GM23338 (cell line): ENCODE results near the gene ZNF681. TPM values are rescaled to one million over a fixed set of nuclear protein-coding genes. Genes with fewer than 3 reads are reported as not detected.

Experiments used
- ATAC-seq: fragments of 200-7000 bp; cut with Tn5 transposase; 3 replicates; pipeline ENCODE4 v1.9.1; 2020
- DNase-seq: peaks from one replicate; pipeline ENCODE4 v3.0.0-alpha.2; 2015; ENCODE audit warnings: low spot score
- H2AFZ ChIP-seq: fragments of 200-600 bp; sonication (generic); 2 replicates; pipeline ENCODE4 v1.8.0; 2016; ENCODE audit warnings: antibody characterized with exemption, mild to moderate bottlenecking, moderate library complexity
- H3F3A ChIP-seq: fragments of 200-600 bp; sonication (generic); replicated peaks from 2 replicates; pipeline ENCODE4 v1.8.0; 2017; ENCODE audit warnings: antibody characterized with exemption, mixed run types, low read depth
- H3K27ac ChIP-seq: fragments of 200-600 bp; sonication (generic); 2 replicates; pipeline ENCODE4 v1.6.1; 2016; ENCODE audit warnings: low read depth
- H3K27me3 ChIP-seq: fragments of 200-600 bp; sonication (generic); 2 replicates; pipeline ENCODE4 v1.8.0; 2016; ENCODE audit warnings: mild to moderate bottlenecking, mixed run types, moderate library complexity; ENCODE audit not compliant: insufficient read depth
- H3K36me3 ChIP-seq: fragments of 200-600 bp; sonication (generic); 2 replicates; pipeline ENCODE4 v1.8.0; 2016; ENCODE audit warnings: mild to moderate bottlenecking; ENCODE audit not compliant: insufficient read depth
- H3K4me1 ChIP-seq: fragments of 200-600 bp; sonication (generic); 2 replicates; pipeline ENCODE4 v1.8.0; 2016; ENCODE audit warnings: mild to moderate bottlenecking, moderate library complexity; ENCODE audit not compliant: insufficient read depth
- H3K4me2 ChIP-seq: fragments of 200-600 bp; sonication (generic); 2 replicates; pipeline ENCODE4 v1.7.1; 2017; ENCODE audit warnings: mixed run types
- H3K4me3 ChIP-seq: fragments of 200-600 bp; sonication (generic); 2 replicates; pipeline ENCODE4 v1.6.1; 2016; ENCODE audit warnings: mixed run types
- H3K79me2 ChIP-seq: fragments of 200-600 bp; sonication (generic); replicated peaks from 2 replicates; pipeline ENCODE4 v1.8.0; 2017; ENCODE audit warnings: mild to moderate bottlenecking; ENCODE audit not compliant: insufficient read depth
- H3K9me2 ChIP-seq: fragments of 200-600 bp; sonication (generic); 2 replicates; pipeline ENCODE4 v1.8.0; 2017; ENCODE audit not compliant: insufficient read depth
- H4K20me1 ChIP-seq: fragments of 200-600 bp; sonication (generic); replicated peaks from 2 replicates; pipeline ENCODE4 v1.8.0; 2017; ENCODE audit warnings: mild to moderate bottlenecking; ENCODE audit not compliant: insufficient read depth
- H3K27ac Mint-ChIP-seq: 2 replicates; pipeline ENCODE4 v1.8.0; 2020; ENCODE audit warnings: inconsistent platforms, mild to moderate bottlenecking, moderate library complexity, mixed read lengths
- H3K27me3 Mint-ChIP-seq: 3 replicates; pipeline ENCODE4 v1.8.0; 2022; ENCODE audit warnings: low read depth, mild to moderate bottlenecking, moderate library complexity, mixed read lengths, inconsistent platforms; ENCODE audit not compliant: insufficient read depth, poor library complexity
- H3K36me3 Mint-ChIP-seq: 3 replicates; pipeline ENCODE4 v1.8.0; 2021; ENCODE audit warnings: low read depth, mild to moderate bottlenecking, inconsistent platforms, moderate library complexity, mixed read lengths
- H3K4me1 Mint-ChIP-seq: 3 replicates; pipeline ENCODE4 v1.8.0; 2020; ENCODE audit warnings: mild to moderate bottlenecking, inconsistent platforms, mixed read lengths
- H3K4me3 Mint-ChIP-seq: 3 replicates; pipeline ENCODE4 v1.8.0; 2021; ENCODE audit warnings: moderate library complexity, mild to moderate bottlenecking, inconsistent platforms, mixed read lengths
- H3K9me3 Mint-ChIP-seq: 3 replicates; pipeline ENCODE4 v1.8.0; 2020; ENCODE audit warnings: moderate library complexity, mild to moderate bottlenecking, inconsistent platforms, mixed read lengths
- EZH2 ChIP-seq: fragments of 200-600 bp; sonication (generic); IDR thresholded peaks from one replicate; pipeline ENCODE4 v1.8.0; 2017; ENCODE audit warnings: antibody characterized with exemption, mild to moderate bottlenecking, low read depth; ENCODE audit not compliant: unreplicated experiment
- POLR2AphosphoS5 ChIP-seq: IDR thresholded peaks from 2 replicates; pipeline ENCODE4 v1.6.1; 2016; ENCODE audit warnings: antibody characterized with exemption, low read depth
- long read RNA-seq: library from polyadenylated mRNA; unstranded; transcript quantifications from one replicate; pipeline ENCODE4 v2.0.0, GENCODE V29; 2020; ENCODE audit not compliant: unreplicated experiment
- polyA plus RNA-seq: library from polyadenylated mRNA; unstranded; fragments of >200 nt; fragmentation: Nextera tagmentation; extraction: Ambion mirVana; gene quantifications from 2 replicates; pipeline ENCODE4 v1.2.1, GENCODE V29; 2016
- total RNA-seq: library from RNA; depleted of rRNA; stranded (reverse); fragments of >200 nt; shearing (Covaris generic); gene quantifications from 2 replicates; pipeline ENCODE4 v1.2.3, GENCODE V29; 2014; rRNA removed
- TF ChIP-seq, protein P1 (sequence below): IDR thresholded peaks from one replicate; pipeline ENCODE4 v1.6.1; 2018; ENCODE audit warnings: antibody characterized with exemption; ENCODE audit not compliant: unreplicated experiment
- TF ChIP-seq, protein P2 (sequence below): fragments of 250-450 bp; sonication (Bioruptor Pico); IDR thresholded peaks from 2 replicates; pipeline ENCODE4 v1.5.0; 2020; ENCODE audit warnings: mild to moderate bottlenecking, moderate library complexity

Gene ZNF681
- total RNA-seq, result 16.8 and 25.1 TPM in 2 replicates
- 8.4 and 9.4 TPM in 2 replicates for polyA plus RNA-seq
- long read RNA-seq, full-length matches to known transcripts, result 1 of 7 reads
- long read RNA-seq, partial matches to known transcripts, result 1 of 7 reads
- long read RNA-seq, other reads (novel, unspliced or antisense), result 5 of 7 reads

DNA sequence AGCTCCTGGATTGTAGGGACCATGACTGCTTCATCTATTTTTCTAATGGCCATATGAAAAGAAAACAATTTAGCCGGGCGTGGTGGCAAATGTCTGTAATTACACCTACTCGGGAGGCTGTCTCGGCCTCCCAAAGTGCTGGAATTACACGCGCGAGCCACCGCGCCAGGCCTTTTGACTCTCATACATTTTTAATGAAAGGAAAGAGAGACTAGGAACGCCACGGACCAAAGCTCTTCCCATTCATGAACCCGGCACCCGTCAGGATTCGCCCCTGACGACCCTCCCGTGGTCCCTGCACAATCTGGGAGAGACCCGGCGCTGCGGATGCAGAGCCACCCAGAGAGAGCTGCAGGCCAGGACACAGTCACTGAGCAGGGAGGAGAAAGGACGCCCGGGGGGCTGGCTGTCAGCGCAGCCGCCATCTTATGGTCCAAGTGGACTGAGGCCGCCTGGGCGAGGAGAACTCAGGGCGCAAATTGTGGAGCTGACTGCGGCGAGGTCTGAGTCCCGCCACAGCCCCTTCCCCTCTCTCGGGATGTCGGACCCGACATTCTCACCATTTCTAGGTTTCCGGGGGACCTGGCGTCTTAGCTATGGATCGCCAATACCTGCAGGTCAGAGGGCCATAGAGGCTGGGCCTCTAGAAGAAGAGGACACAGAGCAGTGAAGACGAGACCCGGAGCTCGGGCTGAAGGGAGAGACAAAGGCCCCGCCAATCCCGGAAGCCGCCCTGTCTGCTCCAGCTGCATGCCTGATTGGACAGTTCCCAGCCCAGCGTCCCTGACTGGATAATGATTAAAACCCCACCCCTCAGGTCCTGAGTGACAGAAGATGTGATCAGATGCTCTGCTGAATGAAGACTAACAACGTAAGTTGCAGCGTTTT lies at the start of gene ZNF681:
ZNF681 (minus strand) TSS at position 705 of the 888 bp plus-strand sequence; CDS start at position 563, 142 bp downstream.
- TF ChIP-seq POLR2AphosphoS5 (peak; percentile 89), EZH2 (no peak)
- TF ChIP-seq, protein P1, sequence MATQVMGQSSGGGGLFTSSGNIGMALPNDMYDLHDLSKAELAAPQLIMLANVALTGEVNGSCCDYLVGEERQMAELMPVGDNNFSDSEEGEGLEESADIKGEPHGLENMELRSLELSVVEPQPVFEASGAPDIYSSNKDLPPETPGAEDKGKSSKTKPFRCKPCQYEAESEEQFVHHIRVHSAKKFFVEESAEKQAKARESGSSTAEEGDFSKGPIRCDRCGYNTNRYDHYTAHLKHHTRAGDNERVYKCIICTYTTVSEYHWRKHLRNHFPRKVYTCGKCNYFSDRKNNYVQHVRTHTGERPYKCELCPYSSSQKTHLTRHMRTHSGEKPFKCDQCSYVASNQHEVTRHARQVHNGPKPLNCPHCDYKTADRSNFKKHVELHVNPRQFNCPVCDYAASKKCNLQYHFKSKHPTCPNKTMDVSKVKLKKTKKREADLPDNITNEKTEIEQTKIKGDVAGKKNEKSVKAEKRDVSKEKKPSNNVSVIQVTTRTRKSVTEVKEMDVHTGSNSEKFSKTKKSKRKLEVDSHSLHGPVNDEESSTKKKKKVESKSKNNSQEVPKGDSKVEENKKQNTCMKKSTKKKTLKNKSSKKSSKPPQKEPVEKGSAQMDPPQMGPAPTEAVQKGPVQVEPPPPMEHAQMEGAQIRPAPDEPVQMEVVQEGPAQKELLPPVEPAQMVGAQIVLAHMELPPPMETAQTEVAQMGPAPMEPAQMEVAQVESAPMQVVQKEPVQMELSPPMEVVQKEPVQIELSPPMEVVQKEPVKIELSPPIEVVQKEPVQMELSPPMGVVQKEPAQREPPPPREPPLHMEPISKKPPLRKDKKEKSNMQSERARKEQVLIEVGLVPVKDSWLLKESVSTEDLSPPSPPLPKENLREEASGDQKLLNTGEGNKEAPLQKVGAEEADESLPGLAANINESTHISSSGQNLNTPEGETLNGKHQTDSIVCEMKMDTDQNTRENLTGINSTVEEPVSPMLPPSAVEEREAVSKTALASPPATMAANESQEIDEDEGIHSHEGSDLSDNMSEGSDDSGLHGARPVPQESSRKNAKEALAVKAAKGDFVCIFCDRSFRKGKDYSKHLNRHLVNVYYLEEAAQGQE, result no peak
- TF ChIP-seq, protein P2, sequence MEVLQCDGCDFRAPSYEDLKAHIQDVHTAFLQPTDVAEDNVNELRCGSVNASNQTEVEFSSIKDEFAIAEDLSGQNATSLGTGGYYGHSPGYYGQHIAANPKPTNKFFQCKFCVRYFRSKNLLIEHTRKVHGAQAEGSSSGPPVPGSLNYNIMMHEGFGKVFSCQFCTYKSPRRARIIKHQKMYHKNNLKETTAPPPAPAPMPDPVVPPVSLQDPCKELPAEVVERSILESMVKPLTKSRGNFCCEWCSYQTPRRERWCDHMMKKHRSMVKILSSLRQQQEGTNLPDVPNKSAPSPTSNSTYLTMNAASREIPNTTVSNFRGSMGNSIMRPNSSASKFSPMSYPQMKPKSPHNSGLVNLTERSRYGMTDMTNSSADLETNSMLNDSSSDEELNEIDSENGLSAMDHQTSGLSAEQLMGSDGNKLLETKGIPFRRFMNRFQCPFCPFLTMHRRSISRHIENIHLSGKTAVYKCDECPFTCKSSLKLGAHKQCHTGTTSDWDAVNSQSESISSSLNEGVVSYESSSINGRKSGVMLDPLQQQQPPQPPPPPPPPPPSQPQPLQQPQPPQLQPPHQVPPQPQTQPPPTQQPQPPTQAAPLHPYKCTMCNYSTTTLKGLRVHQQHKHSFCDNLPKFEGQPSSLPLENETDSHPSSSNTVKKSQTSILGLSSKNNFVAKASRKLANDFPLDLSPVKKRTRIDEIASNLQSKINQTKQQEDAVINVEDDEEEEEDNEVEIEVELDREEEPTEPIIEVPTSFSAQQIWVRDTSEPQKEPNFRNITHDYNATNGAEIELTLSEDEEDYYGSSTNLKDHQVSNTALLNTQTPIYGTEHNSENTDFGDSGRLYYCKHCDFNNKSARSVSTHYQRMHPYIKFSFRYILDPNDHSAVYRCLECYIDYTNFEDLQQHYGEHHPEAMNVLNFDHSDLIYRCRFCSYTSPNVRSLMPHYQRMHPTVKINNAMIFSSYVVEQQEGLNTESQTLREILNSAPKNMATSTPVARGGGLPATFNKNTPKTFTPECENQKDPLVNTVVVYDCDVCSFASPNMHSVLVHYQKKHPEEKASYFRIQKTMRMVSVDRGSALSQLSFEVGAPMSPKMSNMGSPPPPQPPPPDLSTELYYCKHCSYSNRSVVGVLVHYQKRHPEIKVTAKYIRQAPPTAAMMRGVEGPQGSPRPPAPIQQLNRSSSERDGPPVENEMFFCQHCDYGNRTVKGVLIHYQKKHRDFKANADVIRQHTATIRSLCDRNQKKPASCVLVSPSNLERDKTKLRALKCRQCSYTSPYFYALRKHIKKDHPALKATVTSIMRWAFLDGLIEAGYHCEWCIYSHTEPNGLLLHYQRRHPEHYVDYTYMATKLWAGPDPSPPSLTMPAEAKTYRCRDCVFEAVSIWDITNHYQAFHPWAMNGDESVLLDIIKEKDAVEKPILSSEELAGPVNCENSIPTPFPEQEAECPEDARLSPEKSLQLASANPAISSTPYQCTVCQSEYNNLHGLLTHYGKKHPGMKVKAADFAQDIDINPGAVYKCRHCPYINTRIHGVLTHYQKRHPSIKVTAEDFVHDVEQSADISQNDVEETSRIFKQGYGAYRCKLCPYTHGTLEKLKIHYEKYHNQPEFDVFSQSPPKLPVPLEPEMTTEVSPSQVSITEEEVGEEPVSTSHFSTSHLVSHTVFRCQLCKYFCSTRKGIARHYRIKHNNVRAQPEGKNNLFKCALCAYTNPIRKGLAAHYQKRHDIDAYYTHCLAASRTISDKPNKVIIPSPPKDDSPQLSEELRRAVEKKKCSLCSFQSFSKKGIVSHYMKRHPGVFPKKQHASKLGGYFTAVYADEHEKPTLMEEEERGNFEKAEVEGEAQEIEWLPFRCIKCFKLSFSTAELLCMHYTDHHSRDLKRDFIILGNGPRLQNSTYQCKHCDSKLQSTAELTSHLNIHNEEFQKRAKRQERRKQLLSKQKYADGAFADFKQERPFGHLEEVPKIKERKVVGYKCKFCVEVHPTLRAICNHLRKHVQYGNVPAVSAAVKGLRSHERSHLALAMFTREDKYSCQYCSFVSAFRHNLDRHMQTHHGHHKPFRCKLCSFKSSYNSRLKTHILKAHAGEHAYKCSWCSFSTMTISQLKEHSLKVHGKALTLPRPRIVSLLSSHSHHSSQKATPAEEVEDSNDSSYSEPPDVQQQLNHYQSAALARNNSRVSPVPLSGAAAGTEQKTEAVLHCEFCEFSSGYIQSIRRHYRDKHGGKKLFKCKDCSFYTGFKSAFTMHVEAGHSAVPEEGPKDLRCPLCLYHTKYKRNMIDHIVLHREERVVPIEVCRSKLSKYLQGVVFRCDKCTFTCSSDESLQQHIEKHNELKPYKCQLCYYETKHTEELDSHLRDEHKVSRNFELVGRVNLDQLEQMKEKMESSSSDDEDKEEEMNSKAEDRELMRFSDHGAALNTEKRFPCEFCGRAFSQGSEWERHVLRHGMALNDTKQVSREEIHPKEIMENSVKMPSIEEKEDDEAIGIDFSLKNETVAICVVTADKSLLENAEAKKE (CRISPR knock-in tag), result 0 out of 2 replicates have a peak, but pooled peaks have one; percentile 59
- peaks cover 2% of the 10 kb centered on the region; the same call in 2 of the 3 replicates for H3K4me1 Mint-ChIP-seq
- Histone ChIP-seq H4K20me1 (no peaks in the 10 kb centered on the region), H3K27me3 (no peaks in the 10 kb centered on the region), H3K4me3 (peak within 1 kb of the TSS; percentile 86), H2AFZ (peak within 1 kb of the TSS; percentile 88), H3F3A (no peaks in the 10 kb centered on the region), H3K36me3 (peaks cover 11% of the 10 kb centered on the region), H3K79me2 (peaks cover 27% of the 10 kb centered on the region), H3K27ac (peak within 1 kb of the TSS; percentile 87), H3K4me1 (peaks cover 6% of the 10 kb centered on the region), H3K9me2 (no peaks in the 10 kb centered on the region), H3K4me2 (peak within 1 kb of the TSS; percentile 86)
- H3K4me3 Mint-ChIP-seq, result peak within 1 kb of the TSS; percentile 97
- peaks cover 9% of the 10 kb centered on the region for H3K27me3 Mint-ChIP-seq
- ATAC-seq (peak; percentile 77), DNase-seq (peak; percentile 97)
- H3K36me3 Mint-ChIP-seq, result peaks cover 27% of the 10 kb centered on the region
- peaks cover 6% of the 10 kb centered on the region; the same call in 2 of the 3 replicates for H3K9me3 Mint-ChIP-seq
- H3K27ac Mint-ChIP-seq, result peak within 1 kb of the TSS; percentile 87; the same call in 1 of the 2 replicates
